Fibroblast of skin of back (primary cell): ENCODE results near the gene KIF1A.
"Not testable (repeated sequence)": the region's sequence is repeated elsewhere in the genome, so short reads cannot be mapped to it uniquely, and the experiment has no call there.

Experiments used
- DNase-seq: peaks from one replicate; pipeline ENCODE4 v3.0.0-alpha.2; 2013

KIF1A gene

GRCh38 chr2:240683980-240684728 is 135.9 kb downstream of the KIF1A start:
- DNase-seq = not testable (repeated sequence)

- DNase-seq = not testable (repeated sequence)
These were observed 136.6 kb downstream of the KIF1A start for GRCh38 chr2:240683329-240683979.

GRCh38 chr2:240682431-240683224 is 137.4 kb downstream of the KIF1A start, which contains the start of gene AQP12B:
Gene AQP12B, minus strand, starts transcription at chr2:240682885. Its CDS starts 48 bp downstream, at chr2:240682837.
- DNase-seq = not testable (repeated sequence)

GRCh38 chr2:240680185-240680584 is 139.8 kb downstream of the KIF1A start:
- not testable (repeated sequence) for DNase-seq

GRCh38 chr2:240678909-240679308 is 141.1 kb downstream of the KIF1A start:
- not testable (repeated sequence) for DNase-seq

- not testable (repeated sequence) for DNase-seq
These were observed 142.0 kb downstream of the KIF1A start for GRCh38 chr2:240678043-240678442.

GRCh38 chr2:240675345-240675744 is 144.7 kb downstream of the KIF1A start:
- not testable (repeated sequence) for DNase-seq

- DNase-seq = not testable (repeated sequence)
These were observed 145.4 kb downstream of the KIF1A start for GRCh38 chr2:240674461-240675184.

- no peak for DNase-seq
These were observed 147.3 kb downstream of the KIF1A start for GRCh38 chr2:240672701-240673190.

GRCh38 chr2:240672076-240672700 is 147.8 kb downstream of the KIF1A start:
- no peak for DNase-seq

- DNase-seq = no peak
These were observed 149.1 kb downstream of the KIF1A start for GRCh38 chr2:240670950-240671349.

GRCh38 chr2:240670402-240670801 is 149.6 kb downstream of the KIF1A start:
- no peak for DNase-seq

- DNase-seq = no peak
These were observed 155.4 kb downstream of the KIF1A start for GRCh38 chr2:240664622-240665021.
